SK-N-SH (cell line): ENCODE results near the gene MYOD1. TPM values are rescaled to one million over a fixed set of nuclear protein-coding genes. Genes with fewer than 3 reads are reported as not detected.

Experiments used
- CTCF ChIA-PET: fragments of 300-600, 350-600 bp; formaldehyde crosslinking; extraction: SDS; loops from one replicate; lab custom pipeline; 2021; lab: Yijun Ruan, JAX
- POLR2A ChIA-PET: fragments of 350-600 bp; sonication (Branson Sonifier 250); formaldehyde crosslinking; extraction: SDS; loops from one replicate; lab custom pipeline; 2020; ENCODE audit warnings: antibody characterized with exemption, inconsistent platforms; lab: Yijun Ruan, JAX
- DNase-seq: peaks from one replicate; pipeline ENCODE4 v3.0.0; 2012
- H2AFZ ChIP-seq: fragments of 200-600 bp; sonication (generic); 2 replicates; pipeline ENCODE4 v1.8.1; 2016; ENCODE audit warnings: antibody characterized with exemption, mild to moderate bottlenecking, low read depth
- H3F3A ChIP-seq: fragments of 200-600 bp; sonication (generic); replicated peaks from 2 replicates; pipeline ENCODE3; 2016; ENCODE audit warnings: antibody characterized with exemption, mild to moderate bottlenecking; ENCODE audit not compliant: insufficient read depth
- H3K27ac ChIP-seq, 2 experiments: fragments of 200-500 bp in 1 of 2; fragments of 200-600 bp in 1 of 2; sonication (Bioruptor generic) in 1 of 2; sonication (generic), shearing (Covaris generic) in 1 of 2; 2 replicates each; pipeline versions ENCODE4 v1.5.1 to v1.6.1; 2014 to 2016; ENCODE audit warnings: low read depth in 2 of 2, inconsistent platforms in 1 of 2, low read length in 1 of 2, mild to moderate bottlenecking in 1 of 2, mixed read lengths in 1 of 2
- H3K27me3 ChIP-seq: fragments of 200-600 bp; sonication (generic), shearing (Covaris generic); 2 replicates; pipeline ENCODE4 v1.6.1; 2016; ENCODE audit warnings: mixed run types; ENCODE audit not compliant: insufficient read depth
- H3K36me3 ChIP-seq, 2 experiments: fragments of 200-500 bp in 1 of 2; fragments of 200-600 bp in 1 of 2; sonication (Bioruptor generic) in 1 of 2; sonication (generic) in 1 of 2; replicated peaks in 1 of 2; 2 replicates each; pipeline versions ENCODE3 to v1.5.1; 2014 to 2016; ENCODE audit warnings: low read length in 1 of 2, mild to moderate bottlenecking in 1 of 2; ENCODE audit not compliant: insufficient read depth in 2 of 2, control insufficient read depth in 1 of 2
- H3K4me1 ChIP-seq, 2 experiments: fragments of 200-500 bp in 1 of 2; fragments of 200-600 bp in 1 of 2; sonication (Bioruptor generic) in 1 of 2; sonication (generic), shearing (Covaris generic) in 1 of 2; 2 replicates each; pipeline versions ENCODE4 v1.5.1 to v1.6.1; 2014 to 2016; ENCODE audit warnings: low read depth in 1 of 2, low read length in 1 of 2, mixed run types in 1 of 2; ENCODE audit not compliant: insufficient read depth in 2 of 2, control insufficient read depth in 1 of 2
- H3K4me2 ChIP-seq: fragments of 200-600 bp; sonication (generic), shearing (Covaris generic); 2 replicates; pipeline ENCODE4 v1.6.1; 2017; ENCODE audit warnings: mixed run types
- H3K4me3 ChIP-seq, 2 experiments: fragments of 200-500 bp in 1 of 2; fragments of 200-600 bp in 1 of 2; sonication (Bioruptor generic) in 1 of 2; sonication (generic), shearing (Covaris generic) in 1 of 2; 2 replicates each; pipeline versions ENCODE4 v1.5.1 to v1.8.1; 2014 to 2016; ENCODE audit warnings: low read depth in 2 of 2, inconsistent platforms in 1 of 2, low read length in 1 of 2, mild to moderate bottlenecking in 1 of 2, mixed read lengths in 1 of 2, moderate library complexity in 1 of 2
- H3K79me2 ChIP-seq: fragments of 200-600 bp; sonication (generic); 2 replicates; pipeline ENCODE4 v1.8.1; 2017; ENCODE audit warnings: mild to moderate bottlenecking; ENCODE audit not compliant: insufficient read depth
- H3K9ac ChIP-seq: fragments of 200-600 bp; sonication (generic); 2 replicates; pipeline ENCODE4 v1.6.1; 2017; ENCODE audit warnings: mixed run types
- H3K9me2 ChIP-seq: fragments of 200-600 bp; sonication (generic); 2 replicates; pipeline ENCODE4 v1.6.1; 2017; ENCODE audit warnings: mixed run types
- H3K9me3 ChIP-seq: fragments of 200-600 bp; sonication (generic); 2 replicates; pipeline ENCODE4 v1.6.1; 2017; ENCODE audit warnings: mixed run types, mild to moderate bottlenecking, moderate library complexity
- H4K20me1 ChIP-seq: fragments of 200-600 bp; sonication (generic); 2 replicates; pipeline ENCODE4 v1.6.1; 2017; ENCODE audit warnings: mild to moderate bottlenecking, mixed run types; ENCODE audit not compliant: insufficient read depth
- FOSL2 ChIP-seq: IDR thresholded peaks from 2 replicates; pipeline ENCODE4 v1.4.0; 2012; ENCODE audit warnings: low read depth, mild to moderate bottlenecking, moderate library complexity, borderline replicate concordance
- FOXJ3 ChIP-seq: sonication (generic); formaldehyde crosslinking; IDR thresholded peaks from 2 replicates; pipeline ENCODE4 v1.5.1; 2020; ENCODE audit warnings: mild to moderate bottlenecking, missing genetic modification reagents
- JUND ChIP-seq: IDR thresholded peaks from 2 replicates; pipeline ENCODE4 v1.4.0; 2012
- MAX ChIP-seq: IDR thresholded peaks from 2 replicates; pipeline ENCODE4 v1.4.0; 2012; ENCODE audit warnings: low read depth
- RCOR1 ChIP-seq: fragments of 150-350 bp; IDR thresholded peaks from 2 replicates; pipeline ENCODE4 v1.6.1; 2017; ENCODE audit warnings: antibody characterized with exemption, low read length
- RXRA ChIP-seq: IDR thresholded peaks from 2 replicates; pipeline ENCODE4 v1.4.0; 2012; ENCODE audit warnings: low read depth, mild to moderate bottlenecking, borderline replicate concordance
- USF1 ChIP-seq: IDR thresholded peaks from 2 replicates; pipeline ENCODE4 v1.4.0; 2012; ENCODE audit warnings: low read depth, borderline replicate concordance
- YY1 ChIP-seq: IDR thresholded peaks from 2 replicates; pipeline ENCODE4 v1.4.0; 2012; ENCODE audit warnings: low read depth, mild to moderate bottlenecking
- WGBS: methylation state at CpG from one replicate; pipeline ENCODE4 v1.1.6; 2017; ENCODE audit warnings: low lambda C conversion rate; 5-methylcytosine and 5-hydroxymethylcytosine counted together
- polyA plus RNA-seq, 3 experiments: library from polyadenylated mRNA; depleted of rRNA; stranded (reverse); fragments of >200 nt; gene quantifications; 2 replicates each; pipeline ENCODE4 v1.2.3, GENCODE V29; 2012

The MYOD1 gene
- polyA plus RNA-seq, 1 of the 3 experiments (the other 2 are of a cell fraction) = not detected

- H3K4me2 ChIP-seq = peak overlapping the region; percentile 19; the same call in 1 of the 2 replicates
- WGBS = 41% methylated on average over 5 of the region's 5 CpGs
Observed at GRCh38 chr11:17743808-17744119, 24.4 kb downstream of the MYOD1 start.

GRCh38 chr11:17744151-17744940 lies 25.0 kb downstream of the MYOD1 start:
- POLR2A ChIA-PET = interaction anchor here (1.0 kb wide), 1 partner anchor 10 kb away, joined by 3 read pairs; no protein-coding TSS in a partner anchor
- H3K9me2 ChIP-seq = no peaks in the 10 kb centered on the region
- H2AFZ ChIP-seq = no peak overlapping the region

More at GRCh38 chr11:17743808-17744119, 24.4 kb downstream of the MYOD1 start:
- CTCF ChIA-PET = interaction anchor here (0.6 to 1.3 kb wide), 3 partner anchors 8 to 1058 kb away, joined by 3 to 7 read pairs (median 3); no protein-coding TSS in a partner anchor
- Histone ChIP-seq H3K79me2 (no peaks in the 10 kb centered on the region), H4K20me1 (no peaks in the 10 kb centered on the region), H2AFZ (no peak overlapping the region)
- peak; percentile 35; the same call in 1 of the 2 replicates for TF ChIP-seq JUND
- TF ChIP-seq MAX = 0 out of 2 replicates have a peak, but pooled peaks have one; percentile 3
- no peak for TF ChIP-seq USF1
- no peak for TF ChIP-seq RCOR1
- TF ChIP-seq FOSL2 = peak; percentile 73; the same call in 1 of the 2 replicates
- TF ChIP-seq FOXJ3 (CRISPR knock-in tag) = no peak
- TF ChIP-seq, all 33 proteins: peak for 3
- Histone ChIP-seq H3K4me3 (no peak overlapping the region), H3K9me3 (no peaks in the 10 kb centered on the region), H3K27me3 (no peaks in the 10 kb centered on the region), H3K9ac (no peak overlapping the region), H3K36me3 (no peaks in the 10 kb centered on the region), H3K27ac (no peak overlapping the region), H3K9me2 (no peaks in the 10 kb centered on the region), H3K4me1 (peaks cover 0 to under 1% of the 10 kb centered on the region in 2 experiments; a peak in 1 of 4 replicates), H3F3A (no peaks in the 10 kb centered on the region)
- DNase-seq = no peak
- POLR2A ChIA-PET = interaction anchor here (1.0 kb wide), 1 partner anchor 10 kb away, joined by 3 read pairs; no protein-coding TSS in a partner anchor

More at GRCh38 chr11:17744151-17744940, 25.0 kb downstream of the MYOD1 start:
- Histone ChIP-seq H3K4me2 (peak overlapping the region; percentile 19; the same call in 1 of the 2 replicates), H3K27me3 (no peaks in the 10 kb centered on the region), H3K9ac (no peak overlapping the region), H3K4me3 (no peak overlapping the region), H3K4me1 (no peaks in the 10 kb centered on the region; a peak in 1 of 4 replicates), H3K36me3 (no peaks in the 10 kb centered on the region), H3K9me3 (no peaks in the 10 kb centered on the region), H3K27ac (no peak overlapping the region), H3F3A (no peaks in the 10 kb centered on the region), H3K79me2 (no peaks in the 10 kb centered on the region), H4K20me1 (no peaks in the 10 kb centered on the region)
- CTCF ChIA-PET = interaction anchor here (0.6 to 1.3 kb wide), 3 partner anchors 9 to 1058 kb away, joined by 3 to 7 read pairs (median 3); no protein-coding TSS in a partner anchor
- WGBS = 68% methylated on average over 9 of the region's 10 CpGs
- DNase-seq = no peak
- TF ChIP-seq RXRA (no peak), YY1 (no peak), USF1 (peak; percentile 24; the same call in 1 of the 2 replicates)
